Stimulated activated CD8-positive, alpha-beta memory T cell treated with anti-CD3 and anti-CD28 coated beads, Interleukin-4, amount 100 ng/mL, for 48 hours (primary cell): ENCODE data around the gene KRTAP19-2.
"Not testable (repeated sequence)": the region's sequence is repeated elsewhere in the genome, so short reads cannot be mapped to it uniquely, and the experiment has no call there.

Experiments
- DNase-seq: peaks from one replicate; pipeline ENCODE4 v3.0.0-alpha.2; 2020

The KRTAP19-2 gene

GRCh38 chr21:30487336-30487735 lies at the start of gene KRTAP19-2:
Gene KRTAP19-2 (minus strand): TSS chr21:30487436. CDS start chr21:30487348, 88 bp downstream.
- DNase-seq = no peak

GRCh38 chr21:30518876-30519275 lies 31.6 kb upstream of the KRTAP19-2 start:
- no peak for DNase-seq

- no peak for DNase-seq
Observed at GRCh38 chr21:30515681-30516080, 28.4 kb upstream of the KRTAP19-2 start.

- DNase-seq = not testable (repeated sequence)
Observed at GRCh38 chr21:30505621-30506205, 18.5 kb upstream of the KRTAP19-2 start.

GRCh38 chr21:30502041-30502440 lies 14.8 kb upstream of the KRTAP19-2 start, which contains the start of gene KRTAP19-5:
Gene KRTAP19-5 (minus strand): TSS chr21:30502141. CDS start chr21:30502090, 51 bp downstream.
- DNase-seq = no peak

GRCh38 chr21:30497065-30497464 lies 9.8 kb upstream of the KRTAP19-2 start, which contains the start of gene KRTAP19-4:
Gene KRTAP19-4 (minus strand): TSS chr21:30497165. CDS start chr21:30497110, 55 bp downstream.
- DNase-seq = no peak

GRCh38 chr21:30491963-30492428 lies 4.8 kb upstream of the KRTAP19-2 start, which contains the start of gene KRTAP19-3:
Gene KRTAP19-3 (minus strand): TSS chr21:30492013. CDS start chr21:30491957, 56 bp downstream.
- DNase-seq = no peak

- DNase-seq = no peak
Observed at GRCh38 chr21:30486180-30486579, 1.1 kb downstream of the KRTAP19-2 start.

GRCh38 chr21:30482130-30482529 lies 5.1 kb downstream of the KRTAP19-2 start:
- no peak for DNase-seq

GRCh38 chr21:30480145-30480544 lies 7.1 kb downstream of the KRTAP19-2 start, which contains the start of gene KRTAP19-1:
Gene KRTAP19-1 (minus strand): TSS chr21:30480367. CDS start chr21:30480317, 50 bp downstream.
- DNase-seq = no peak

- no peak for DNase-seq
Observed at GRCh38 chr21:30479259-30479658, 8.0 kb downstream of the KRTAP19-2 start.

- no peak for DNase-seq
Observed at GRCh38 chr21:30478004-30478403, 9.2 kb downstream of the KRTAP19-2 start.

GRCh38 chr21:30468900-30469714 lies 18.1 kb downstream of the KRTAP19-2 start:
- DNase-seq = no peak

GRCh38 chr21:30463713-30464112 lies 23.5 kb downstream of the KRTAP19-2 start:
- no peak for DNase-seq

GRCh38 chr21:30448514-30448913 lies 38.7 kb downstream of the KRTAP19-2 start:
- no peak for DNase-seq

GRCh38 chr21:30447056-30447455 lies 40.2 kb downstream of the KRTAP19-2 start:
- DNase-seq = no peak

GRCh38 chr21:30444204-30444603 lies 43.0 kb downstream of the KRTAP19-2 start:
- DNase-seq = no peak

- no peak for DNase-seq
Observed at GRCh38 chr21:30443226-30443625, 44.0 kb downstream of the KRTAP19-2 start.

- DNase-seq = no peak
Observed at GRCh38 chr21:30439975-30440374, 47.3 kb downstream of the KRTAP19-2 start, which contains the start of gene KRTAP15-1. Gene KRTAP15-1 (plus strand): TSS chr21:30440275. CDS start chr21:30440328, 53 bp downstream.
